NCI-H748 treated with DMSO at 0.1 percent for 48 hours (cell line): ENCODE data around the gene DDN.

Experiments
- DNase-seq: peaks from one replicate; lab custom pipeline; 2025; lab: John Stamatoyannopoulos, UW

DDN gene

DNA sequence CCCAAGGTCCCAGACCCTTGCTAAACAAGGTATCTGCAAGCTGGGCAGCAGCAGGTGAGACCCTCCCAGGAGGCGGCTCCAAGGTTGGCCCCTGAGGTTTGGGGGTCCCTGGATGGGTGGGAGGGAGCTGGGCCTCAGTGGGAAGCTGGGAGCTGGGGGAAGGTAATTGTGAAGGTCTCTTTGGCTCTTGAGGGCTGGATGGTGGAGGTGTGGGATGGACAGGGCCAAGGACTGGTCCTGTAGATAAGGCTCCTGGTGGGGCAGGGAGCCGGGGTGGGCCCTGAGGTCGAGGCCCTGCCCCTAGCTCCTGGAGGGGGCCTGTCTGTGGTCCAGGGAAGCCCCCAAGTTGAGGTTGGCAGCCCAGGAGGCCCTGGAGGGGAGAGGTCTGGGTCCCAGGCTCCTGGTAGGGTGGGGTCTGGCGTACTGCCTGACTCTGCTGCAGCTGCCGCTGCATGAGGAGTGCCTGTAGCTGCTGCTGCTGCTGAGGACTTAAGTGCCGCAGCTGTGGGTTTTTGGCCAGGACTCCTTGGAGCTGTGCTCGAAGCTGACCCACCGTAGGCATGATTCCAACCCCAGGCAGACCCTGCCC lies 32.5 kb upstream of the DDN start:
- no peak for DNase-seq

DNA sequence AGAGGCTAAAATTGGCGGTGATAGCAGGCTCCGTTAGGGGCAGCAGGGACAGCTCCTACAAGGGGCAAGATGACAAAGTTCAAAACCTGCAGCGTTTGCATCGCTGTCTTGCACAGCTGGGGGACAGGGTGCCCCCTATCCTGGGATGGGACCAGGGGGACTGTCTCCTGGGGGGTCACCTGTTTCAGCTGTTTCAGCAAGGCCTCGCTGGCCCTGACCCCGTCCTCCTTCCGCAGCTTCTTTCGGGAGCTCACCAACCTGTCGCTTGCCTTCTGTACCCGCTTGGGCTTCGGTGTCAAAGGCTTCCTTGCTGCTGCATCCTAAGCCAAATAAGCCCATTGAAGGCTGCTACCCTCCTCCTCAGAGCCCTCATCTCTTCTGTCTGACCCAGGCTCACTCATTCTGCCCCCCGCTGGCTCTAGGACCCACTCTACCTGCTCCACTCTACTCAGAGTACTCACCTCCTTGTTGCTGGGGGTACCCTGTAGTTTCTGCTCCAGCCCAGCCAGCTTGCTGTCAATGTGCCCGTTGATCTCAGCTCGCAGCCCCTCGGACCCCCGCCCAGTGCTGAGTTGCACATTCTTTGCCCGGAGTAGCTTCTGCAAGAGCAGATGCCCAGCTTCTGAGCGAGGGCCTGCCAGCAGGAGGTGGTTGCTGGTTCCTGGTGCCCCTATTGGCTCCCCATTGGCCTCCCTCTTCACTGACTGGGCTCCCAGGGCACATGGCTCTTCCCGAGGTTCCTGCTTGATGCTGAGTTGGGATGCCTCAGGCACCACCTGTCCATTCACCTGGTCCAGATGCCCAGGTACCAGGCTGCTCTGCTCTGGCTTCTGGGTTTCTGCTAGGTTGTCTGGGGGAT lies 31.8 kb upstream of the DDN start:
- DNase-seq = no peak

DNA sequence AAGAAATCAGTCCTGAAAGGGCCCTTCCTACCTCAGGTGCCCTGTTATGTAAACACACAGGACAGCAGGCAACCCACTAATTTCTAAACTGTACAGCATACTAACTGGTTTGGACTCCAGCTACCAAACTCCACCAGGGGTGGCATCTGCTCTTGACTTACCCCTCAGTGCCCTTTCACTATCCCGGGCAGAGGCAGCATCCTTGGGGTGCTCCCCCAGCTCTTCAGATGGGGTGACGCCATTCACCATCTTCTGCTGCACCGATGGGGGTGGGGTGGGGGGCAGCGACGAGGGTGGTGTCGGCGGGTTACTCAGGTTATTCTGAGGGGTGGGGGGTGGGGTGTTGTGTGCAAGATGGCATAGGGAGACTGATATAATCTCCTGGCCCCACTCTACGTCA lies 30.9 kb upstream of the DDN start:
- no peak for DNase-seq

DNA sequence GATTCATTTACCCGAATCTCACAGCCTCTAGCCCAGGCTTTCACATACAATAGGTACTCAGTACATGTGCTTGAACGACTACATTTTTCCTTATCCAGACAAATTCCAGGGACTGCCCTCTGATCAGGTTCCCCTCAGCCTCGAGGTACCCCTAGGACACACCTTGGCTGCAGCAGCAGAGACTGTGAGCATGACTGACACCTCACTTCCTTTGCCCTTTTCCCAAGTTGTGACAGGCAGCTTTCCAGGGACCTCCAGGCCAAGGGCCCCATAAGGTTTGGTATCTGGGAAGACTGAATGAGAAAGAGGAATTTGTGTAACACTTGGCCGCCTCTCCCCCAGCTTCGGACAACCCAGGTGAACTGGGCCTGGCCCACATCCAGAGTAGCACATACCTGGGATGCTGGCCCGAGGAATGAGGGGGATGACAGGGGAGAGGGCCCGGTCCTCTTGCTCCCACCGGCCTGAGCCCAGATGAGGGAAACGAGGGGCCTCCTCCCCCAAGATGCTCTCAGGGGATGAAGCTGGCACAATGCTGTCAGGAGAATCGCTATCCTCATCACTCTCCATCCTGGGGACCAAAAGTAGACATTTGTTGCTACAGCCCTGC lies 29.6 kb upstream of the DDN start:
- no peak for DNase-seq

DNA sequence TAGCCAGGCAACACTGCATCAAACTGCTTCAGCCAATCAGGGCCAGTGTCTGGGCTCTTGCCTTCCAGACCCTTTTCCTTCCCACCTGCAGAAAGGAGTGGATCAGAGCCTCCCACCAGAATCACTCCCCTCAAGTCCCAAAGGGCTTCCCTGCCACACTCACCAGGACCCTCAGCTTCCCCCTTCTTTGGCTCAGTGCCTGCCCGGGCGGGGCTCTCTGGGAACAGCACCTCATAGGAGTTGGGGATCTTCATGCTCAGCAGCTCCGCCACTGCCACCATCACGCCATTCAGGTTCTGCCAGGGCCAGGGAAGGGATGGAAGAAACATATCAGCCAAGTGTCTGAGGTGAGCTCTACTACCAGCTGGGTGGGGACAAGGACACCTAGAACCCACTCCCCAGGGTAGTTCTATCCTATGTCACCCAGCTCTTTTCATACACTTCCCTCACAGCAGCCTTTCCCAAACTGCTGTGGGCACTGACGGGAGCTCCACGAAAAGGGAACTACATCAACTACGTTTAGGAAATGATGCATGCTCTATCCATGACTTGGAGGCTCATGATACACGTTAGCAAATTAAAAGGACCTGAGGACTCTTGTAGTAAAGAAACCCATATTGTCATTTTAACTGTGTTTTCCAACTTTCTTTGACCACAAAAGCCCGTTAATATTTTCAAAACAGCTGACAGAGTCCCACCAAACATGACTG lies 28.8 kb upstream of the DDN start:
- no peak for DNase-seq

DNA sequence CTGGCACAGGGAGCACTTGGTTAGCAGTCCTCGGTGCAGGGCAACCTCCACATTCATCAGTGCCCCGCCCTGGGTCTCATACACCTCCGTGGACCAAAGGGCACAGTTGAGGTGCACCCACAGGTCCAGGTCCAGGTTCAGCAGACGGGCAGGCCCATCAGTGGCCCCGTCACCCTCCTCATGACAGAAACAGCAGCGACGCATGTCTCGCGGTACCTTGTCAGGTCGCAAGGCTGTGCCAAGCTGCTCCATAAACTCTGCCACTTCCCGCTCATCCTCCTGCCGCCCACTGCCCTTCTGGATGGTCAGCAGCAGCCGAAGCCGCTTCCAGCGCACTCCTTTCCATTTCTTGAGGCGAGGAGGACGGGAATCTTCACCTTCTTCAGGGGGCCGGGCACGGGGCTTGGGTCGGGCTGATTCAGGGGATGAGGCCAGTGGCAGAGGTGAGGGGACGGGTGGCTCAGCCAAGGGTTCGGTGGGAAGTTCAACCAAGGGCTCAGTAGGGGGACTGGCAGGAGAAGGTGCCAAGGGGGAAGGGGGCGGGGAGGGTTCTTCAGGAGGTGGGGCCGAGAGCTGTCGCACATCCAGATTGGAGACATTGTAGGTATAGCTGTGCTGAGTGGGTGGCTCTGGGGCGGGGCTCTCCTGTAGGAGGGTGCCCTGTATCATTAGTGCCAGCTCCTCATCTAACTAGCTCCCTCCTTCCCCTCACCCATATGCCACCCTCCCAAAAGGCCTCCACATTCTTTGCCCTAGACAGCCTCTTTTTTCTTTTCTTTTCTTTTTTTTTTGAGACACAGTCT lies 27.7 kb upstream of the DDN start:
- DNase-seq = no peak

DNA sequence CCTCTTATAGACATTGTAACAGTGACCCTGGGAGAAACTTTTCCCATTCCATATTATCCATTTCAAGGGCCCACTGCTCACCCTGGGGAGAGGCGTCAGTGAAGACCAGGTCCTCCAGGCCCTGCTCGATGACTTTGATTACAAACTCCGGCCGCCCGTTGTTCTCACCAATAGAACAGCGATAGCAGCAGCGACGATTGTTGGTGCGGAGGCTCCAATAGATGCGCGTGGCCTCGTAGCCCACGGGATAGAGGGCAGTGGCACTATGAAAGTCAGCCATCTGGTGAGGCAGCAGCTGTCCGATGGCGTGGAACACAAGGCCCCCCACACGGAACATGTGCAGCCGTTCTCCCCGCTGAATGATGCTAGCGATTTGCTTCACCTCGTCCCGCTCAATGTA lies 26.9 kb upstream of the DDN start:
- DNase-seq = no peak

DNA sequence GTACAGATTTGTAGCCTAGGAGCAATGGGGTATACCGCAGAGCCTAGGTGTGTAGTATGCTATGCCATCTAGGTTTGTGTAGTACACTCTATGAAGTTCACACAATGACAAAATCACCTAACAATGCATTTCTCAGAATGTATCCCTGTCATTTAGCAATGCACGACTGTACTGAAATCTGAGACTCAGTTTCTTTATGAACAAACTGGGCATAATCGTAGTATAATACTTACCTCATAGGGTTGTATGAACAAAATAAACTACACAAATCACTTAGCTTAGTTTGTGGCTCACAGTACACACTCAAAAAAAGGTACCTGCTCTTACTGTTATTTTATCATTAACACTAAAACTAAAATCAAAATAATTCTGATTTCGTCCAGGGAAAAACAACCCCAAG lies 26.3 kb upstream of the DDN start:
- DNase-seq = no peak

DNA sequence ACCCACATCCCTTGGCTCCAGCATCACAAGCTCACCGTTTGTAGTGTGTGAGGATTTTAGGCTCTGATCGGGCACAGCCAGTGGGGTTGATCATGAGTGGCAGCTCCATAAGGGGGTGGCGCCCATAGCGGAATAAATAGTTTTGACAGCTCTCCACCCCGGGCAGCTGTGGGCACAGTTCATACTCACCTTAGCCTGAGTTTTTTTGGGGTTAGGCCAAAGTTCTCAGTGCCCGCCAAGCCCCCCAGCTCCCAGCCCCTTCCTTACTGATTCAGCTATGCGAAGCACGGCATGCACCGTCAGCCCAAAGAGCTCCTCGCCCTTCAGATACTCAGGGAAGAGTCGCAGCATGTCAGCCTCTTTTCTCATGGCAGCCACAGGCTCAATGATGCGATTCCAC lies 25.4 kb upstream of the DDN start:
- DNase-seq = no peak

DNA sequence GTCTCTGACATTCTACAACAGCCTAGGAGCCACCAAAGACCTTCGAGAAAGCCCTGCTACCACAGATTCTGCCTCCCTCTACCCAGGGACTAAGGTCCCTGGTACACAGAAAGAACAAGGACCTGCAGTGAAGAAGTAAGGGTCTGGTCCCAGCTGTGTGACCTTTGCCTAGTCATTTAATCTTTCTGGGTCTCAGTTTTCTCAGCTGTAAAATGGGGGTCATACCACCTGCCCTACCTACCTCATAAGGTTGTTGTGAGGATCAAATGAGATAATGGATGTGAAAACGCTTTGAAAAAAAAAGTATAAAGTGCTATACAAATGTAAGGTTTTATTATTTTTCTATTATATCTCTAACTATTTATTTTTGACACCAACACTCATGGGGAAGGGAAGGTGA lies 24.6 kb upstream of the DDN start:
- DNase-seq = no peak

DNA sequence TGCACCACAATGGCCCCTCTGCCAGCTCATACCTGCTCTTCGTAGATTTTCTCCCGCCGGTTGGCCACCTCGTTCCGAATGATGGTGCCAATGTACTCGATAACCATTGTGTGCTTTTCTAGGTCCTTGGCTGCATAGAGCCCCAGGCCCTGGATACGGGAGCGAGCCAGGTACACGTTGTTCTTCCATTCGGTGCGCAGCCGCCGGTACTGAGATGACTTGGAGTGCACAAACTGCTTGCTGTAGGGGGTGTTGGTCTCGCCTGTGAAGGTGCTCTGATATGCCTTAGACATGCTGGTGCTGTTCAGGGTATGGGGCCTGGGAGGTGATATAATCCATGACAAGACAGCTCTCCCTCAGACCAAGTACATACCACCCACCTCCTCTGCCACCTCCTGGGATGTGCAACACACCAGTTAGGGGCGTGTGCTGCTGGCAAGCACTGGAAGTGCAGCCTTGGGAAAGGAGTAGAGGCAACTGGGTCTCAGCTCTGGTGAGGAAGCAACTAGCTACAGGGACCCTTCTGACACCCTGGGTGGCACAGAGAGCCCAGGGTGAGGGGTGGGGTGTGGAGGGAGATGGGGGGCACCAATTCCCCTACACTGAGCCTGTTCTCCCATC lies 23.5 kb upstream of the DDN start:
- no peak for DNase-seq

DNA sequence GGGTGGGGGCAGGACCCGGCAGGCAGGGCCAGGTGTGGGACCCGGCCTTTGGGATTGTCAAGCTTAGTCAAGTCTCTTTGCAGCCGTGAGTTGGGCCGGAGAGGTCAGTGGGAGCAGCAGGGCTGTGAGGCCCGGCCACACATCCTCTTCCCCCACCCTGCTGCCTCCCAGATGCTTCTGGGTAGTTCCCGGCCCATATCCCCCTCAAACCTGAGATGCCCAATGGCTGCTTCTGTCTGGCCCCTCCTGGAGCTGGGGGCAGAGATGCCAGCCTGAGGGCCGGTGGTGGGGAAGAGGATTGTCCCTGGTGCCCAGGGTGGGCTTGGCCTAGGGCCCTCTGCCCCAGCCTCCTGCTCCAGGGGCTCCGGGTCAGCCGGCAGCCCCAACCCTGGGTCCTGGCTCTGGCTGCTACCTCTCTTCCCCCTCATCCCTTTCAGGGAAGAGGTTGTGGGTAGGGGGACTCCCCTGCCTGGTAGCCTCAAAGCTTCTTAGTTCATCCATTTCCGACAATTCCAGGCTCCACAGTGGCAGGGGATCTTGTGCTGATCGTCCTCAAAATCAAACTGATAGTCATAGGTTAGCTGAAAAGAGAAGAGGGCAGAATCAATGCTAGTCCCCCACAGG lies 22.2 kb upstream of the DDN start:
- DNase-seq = no peak

DNA sequence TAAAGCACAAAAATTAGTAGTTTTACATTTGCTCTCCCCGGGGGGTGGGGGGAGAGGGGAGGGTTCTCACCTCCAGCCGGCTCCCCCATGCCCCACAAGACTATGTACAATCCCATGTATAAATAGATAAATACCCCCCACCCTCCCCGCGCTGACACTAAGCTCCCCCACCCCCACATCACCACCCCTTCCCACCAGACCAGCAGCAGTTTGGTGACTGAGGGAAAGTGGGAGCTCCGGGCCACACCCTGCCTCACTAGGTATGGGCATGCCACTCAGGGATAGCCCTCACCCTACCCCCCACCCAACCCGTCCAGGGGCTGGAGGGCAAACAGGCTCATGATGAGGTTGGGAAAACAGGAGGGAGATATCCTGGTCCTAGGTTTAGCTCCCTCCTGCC lies 21.3 kb upstream of the DDN start:
- DNase-seq = no peak

DNA sequence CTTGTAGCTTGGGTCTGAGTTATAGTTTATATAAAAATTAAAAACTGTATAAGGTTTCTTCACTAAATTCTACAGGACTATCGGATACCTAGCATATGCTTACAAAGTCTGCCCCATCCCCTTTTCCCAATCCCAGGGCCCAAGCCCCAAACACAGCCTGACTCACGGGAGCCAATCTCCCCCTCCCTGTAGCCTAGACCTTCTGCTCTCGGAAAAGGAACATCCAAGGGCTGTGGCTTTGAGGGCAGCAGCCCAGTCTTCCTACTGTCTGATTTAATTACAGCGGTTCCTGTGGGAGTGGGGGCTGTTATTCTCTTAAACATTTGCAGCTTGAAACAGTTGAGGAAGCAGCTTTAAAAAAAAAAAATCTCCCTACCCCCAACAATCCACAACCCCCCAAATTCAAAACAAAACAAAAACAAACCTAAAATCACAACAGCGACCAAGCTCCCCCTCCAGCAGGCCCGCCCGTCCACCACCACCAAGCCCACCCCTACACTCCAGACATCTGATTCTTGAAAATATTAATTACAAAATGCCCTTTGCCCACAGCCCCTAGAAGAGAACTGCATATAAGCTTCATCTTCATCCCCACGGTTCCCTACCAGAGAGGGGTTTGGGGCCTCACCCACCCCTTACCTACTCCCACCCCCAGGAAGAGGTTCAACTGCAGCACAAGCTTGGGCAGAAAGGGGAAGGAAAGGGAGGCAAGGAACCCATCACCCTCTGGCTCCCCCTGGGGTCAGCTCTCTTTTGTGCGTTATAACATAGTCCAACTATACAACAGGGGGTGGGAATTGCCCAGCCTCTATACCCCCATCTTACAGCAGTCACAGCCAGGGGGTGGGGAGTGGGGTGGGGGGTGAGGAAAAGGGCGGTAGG lies 20.5 kb upstream of the DDN start:
- no peak for DNase-seq

DNA sequence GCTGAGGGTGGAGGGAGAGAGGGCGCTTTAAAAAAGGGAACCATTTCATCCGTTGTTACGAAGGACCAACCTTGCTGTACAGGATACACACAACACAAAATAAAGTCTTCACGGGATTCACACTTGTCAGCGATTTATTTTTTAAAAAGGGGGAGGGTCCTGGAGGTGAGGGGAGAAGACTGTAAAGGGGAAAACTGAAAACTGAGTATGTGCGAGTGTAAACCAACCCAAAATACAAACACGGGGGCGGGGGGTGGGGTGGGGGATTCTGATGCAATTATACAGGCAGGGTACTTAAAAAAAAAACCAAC lies 19.9 kb upstream of the DDN start:
- DNase-seq = no peak

DNA sequence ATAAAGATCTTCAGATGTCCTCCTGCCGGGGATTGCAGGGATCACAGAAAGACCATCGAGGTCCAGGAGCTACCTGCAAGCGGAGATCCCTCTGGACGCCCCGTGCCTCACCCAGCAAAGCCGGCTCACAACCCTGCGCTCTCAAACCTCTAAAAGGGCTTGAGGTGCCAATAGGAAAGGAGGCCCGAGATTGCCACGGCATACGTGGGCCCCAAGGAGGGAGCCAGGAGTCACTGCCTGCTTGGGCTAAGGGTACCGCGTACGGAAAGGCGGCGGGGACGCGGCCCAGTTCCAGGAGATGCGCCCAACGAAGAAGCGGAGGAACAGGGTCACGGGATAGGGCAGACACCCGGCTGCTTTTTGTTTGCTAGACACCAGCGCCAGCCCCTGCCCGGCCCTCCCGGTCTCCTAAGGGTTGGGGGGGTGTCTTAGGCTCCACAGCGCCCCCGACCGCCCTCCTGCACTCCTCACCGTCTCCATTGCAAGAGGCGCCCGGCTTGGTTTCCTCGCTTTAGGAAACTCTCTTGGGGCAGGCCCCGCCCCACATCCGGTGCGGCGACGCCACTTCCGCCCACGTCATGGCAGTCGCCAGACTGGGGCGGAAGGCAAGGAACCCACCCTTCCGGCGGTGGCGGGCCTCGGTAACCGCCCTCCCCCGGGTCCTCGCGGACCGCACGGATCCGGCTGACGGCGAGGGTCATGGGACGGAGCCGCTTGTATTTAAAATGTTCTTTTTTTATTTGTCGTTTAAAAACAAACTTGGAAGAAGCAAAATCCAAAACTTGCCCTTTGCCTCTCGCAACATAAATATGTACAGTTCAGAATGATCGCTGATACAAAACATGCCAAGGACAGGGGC lies 19.3 kb upstream of the DDN start, which contains the start of gene PRKAG1:
Gene PRKAG1, minus strand, starts transcription at position 516 of the 859 bp plus-strand sequence. Its CDS starts 36 bp downstream, at position 480.
- peak; percentile 90 for DNase-seq

DNA sequence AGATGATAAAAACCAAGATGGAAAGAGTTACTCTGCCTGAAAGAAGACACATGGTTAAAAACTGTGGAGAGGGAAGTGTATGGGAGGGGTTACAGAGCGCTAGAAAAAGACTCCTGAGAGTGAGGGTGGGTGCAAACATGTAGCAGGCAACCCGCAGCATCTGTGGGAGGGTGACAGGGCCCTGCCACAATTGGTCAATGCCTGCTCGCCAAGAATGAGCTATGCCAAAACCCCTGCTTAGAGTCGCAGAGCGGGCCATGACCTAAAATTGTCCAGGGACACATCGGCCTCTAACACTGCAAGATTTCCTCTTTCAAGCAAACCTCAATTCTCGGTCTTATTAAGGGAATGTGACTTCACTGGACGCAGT lies 18.7 kb upstream of the DDN start:
- DNase-seq = no peak

DNA sequence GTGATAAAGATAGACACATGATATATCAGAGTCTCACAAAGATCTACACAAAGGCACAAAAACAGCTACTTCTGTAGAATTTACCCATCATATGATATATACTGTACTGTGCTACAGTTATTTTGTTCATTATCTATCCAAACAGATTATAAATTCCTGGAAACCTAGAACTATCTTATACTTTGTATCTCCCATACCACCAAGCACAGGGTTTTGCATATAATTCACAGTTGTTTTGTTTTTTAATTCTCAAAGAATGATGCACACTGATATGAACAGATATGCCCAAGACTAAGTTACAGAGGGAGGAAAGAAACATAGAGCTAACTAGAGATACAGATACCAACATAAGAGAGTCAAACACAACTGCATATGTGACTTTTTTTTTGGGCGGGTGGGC lies 16.0 kb upstream of the DDN start:
- DNase-seq = no peak

DNA sequence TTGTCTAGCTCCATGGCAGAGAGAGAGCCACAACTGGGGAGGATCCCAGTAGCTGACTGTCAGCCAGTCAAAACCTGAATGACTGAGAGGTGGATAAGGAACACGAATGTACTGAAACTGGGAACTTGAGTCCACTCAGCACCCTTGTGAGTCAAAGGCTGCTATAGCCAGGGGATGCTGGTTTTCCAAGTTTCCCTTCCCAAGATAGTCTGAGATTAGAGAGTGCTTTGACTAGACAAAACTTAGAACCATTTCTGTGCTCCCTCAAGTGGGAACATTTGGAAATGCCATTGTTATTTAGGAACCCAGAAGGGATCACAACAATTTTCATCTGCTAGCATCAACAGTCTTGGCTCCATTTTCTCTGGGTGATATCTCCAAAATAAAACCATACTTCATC lies 15.4 kb upstream of the DDN start:
- DNase-seq = no peak
